Fibroblast of mammary gland (primary cell): ENCODE measurements around the gene TEX10.

ENCODE experiments used
- DNase-seq: peaks from one replicate; pipeline ENCODE4 v3.0.0-alpha.2; 2010; ENCODE audit warnings: low read depth
- H3K4me3 ChIP-seq: 2 replicates; pipeline ENCODE4 v1.5.1; 2011; ENCODE audit warnings: low read depth, mild to moderate bottlenecking, low read length, moderate library complexity; ENCODE audit not compliant: control insufficient read depth
- CTCF ChIP-seq: conservative IDR thresholded peaks from 2 replicates; pipeline ENCODE4 v1.5.1; 2011; ENCODE audit warnings: low read depth, low read length, inconsistent platforms; ENCODE audit not compliant: control insufficient read depth, insufficient read depth

Gene TEX10

GRCh38 chr9:100281676-100282387 lies 70.9 kb downstream of the TEX10 start:
- TF ChIP-seq CTCF = no peak
- H3K4me3 ChIP-seq = no peak overlapping the region
- DNase-seq = no peak

- no peak overlapping the region for H3K4me3 ChIP-seq
- no peak for TF ChIP-seq CTCF
- DNase-seq = no peak
Observed at GRCh38 chr9:100281066-100281465, 71.7 kb downstream of the TEX10 start.

GRCh38 chr9:100277166-100277979 lies 75.4 kb downstream of the TEX10 start:
- peak; percentile 91 for DNase-seq
- no peak for TF ChIP-seq CTCF
- H3K4me3 ChIP-seq = no peak overlapping the region

GRCh38 chr9:100269656-100270055 lies 83.1 kb downstream of the TEX10 start:
- H3K4me3 ChIP-seq = no peak overlapping the region
- no peak for TF ChIP-seq CTCF
- DNase-seq = no peak

- no peak for TF ChIP-seq CTCF
- no peak overlapping the region for H3K4me3 ChIP-seq
- no peak for DNase-seq
Observed at GRCh38 chr9:100268271-100268670, 84.5 kb downstream of the TEX10 start.

GRCh38 chr9:100267211-100267610 lies 85.5 kb downstream of the TEX10 start:
- TF ChIP-seq CTCF = no peak
- no peak overlapping the region for H3K4me3 ChIP-seq
- no peak for DNase-seq
